ENCODE measurements around the gene HOXC5. TPM values are rescaled to one million over a fixed set of nuclear protein-coding genes. Genes with fewer than 3 reads are reported as not detected.

The HOXC5 gene
- total RNA-seq, 4 donors from 2014 or later, result 0.31 to 3.3 (median 1.3) TPM; not detected in 1

- Histone ChIP-seq H3K36me3 (no peaks in the 10 kb centered on the region), H3K27me3 (peaks cover 96% of the 10 kb centered on the region), H3K9me3 (peaks cover 0 to 4% (median 0%) of the 10 kb centered on the region in 3 donors), H3K4me1 (peaks cover 0 to 46% (median 6%) of the 10 kb centered on the region in 3 donors), H3K27ac (no peak overlapping the region), H3K4me3 (no peak overlapping the region)
- TF ChIP-seq POLR2AphosphoS5 (IDR thresholded peaks at IDR 0.05) (no peak), EP300 (IDR thresholded peaks at IDR 0.05) (no peak), POLR2A (IDR thresholded peaks at IDR 0.05) (no peak)
- TF ChIP-seq, protein P1, sequence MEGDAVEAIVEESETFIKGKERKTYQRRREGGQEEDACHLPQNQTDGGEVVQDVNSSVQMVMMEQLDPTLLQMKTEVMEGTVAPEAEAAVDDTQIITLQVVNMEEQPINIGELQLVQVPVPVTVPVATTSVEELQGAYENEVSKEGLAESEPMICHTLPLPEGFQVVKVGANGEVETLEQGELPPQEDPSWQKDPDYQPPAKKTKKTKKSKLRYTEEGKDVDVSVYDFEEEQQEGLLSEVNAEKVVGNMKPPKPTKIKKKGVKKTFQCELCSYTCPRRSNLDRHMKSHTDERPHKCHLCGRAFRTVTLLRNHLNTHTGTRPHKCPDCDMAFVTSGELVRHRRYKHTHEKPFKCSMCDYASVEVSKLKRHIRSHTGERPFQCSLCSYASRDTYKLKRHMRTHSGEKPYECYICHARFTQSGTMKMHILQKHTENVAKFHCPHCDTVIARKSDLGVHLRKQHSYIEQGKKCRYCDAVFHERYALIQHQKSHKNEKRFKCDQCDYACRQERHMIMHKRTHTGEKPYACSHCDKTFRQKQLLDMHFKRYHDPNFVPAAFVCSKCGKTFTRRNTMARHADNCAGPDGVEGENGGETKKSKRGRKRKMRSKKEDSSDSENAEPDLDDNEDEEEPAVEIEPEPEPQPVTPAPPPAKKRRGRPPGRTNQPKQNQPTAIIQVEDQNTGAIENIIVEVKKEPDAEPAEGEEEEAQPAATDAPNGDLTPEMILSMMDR (IDR thresholded peaks at IDR 0.05), result no peak
- ATAC-seq, result no peak
- 52 to 88% methylated on average over 7 to 23 of the region's 53 CpGs for WGBS, 2 donors (ENCODE audit: low coverage in 1 of 2)
Measured at GRCh38 chr12:54029529-54030441, 3.1 kb upstream of the HOXC5 start.

DNA sequence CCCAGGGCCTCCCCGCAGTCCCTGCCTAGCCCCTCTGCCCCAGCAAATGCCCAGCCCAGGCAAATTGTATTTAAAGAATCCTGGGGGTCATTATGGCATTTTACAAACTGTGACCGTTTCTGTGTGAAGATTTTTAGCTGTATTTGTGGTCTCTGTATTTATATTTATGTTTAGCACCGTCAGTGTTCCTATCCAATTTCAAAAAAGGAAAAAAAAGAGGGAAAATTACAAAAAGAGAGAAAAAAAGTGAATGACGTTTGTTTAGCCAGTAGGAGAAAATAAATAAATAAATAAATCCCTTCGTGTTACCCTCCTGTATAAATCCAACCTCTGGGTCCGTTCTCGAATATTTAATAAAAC, 2.4 kb upstream of the HOXC5 start:
- ATAC-seq, result no peak
- no peak for TF ChIP-seq EP300 (IDR thresholded peaks at IDR 0.05)
- no peak for TF ChIP-seq POLR2A (IDR thresholded peaks at IDR 0.05)
- TF ChIP-seq POLR2AphosphoS5 (IDR thresholded peaks at IDR 0.05), result no peak
- TF ChIP-seq, protein P1 (IDR thresholded peaks at IDR 0.05), result no peak
- Histone ChIP-seq H3K27me3 (peaks cover 93% of the 10 kb centered on the region), H3K4me3 (no peak overlapping the region), H3K9me3 (peaks cover 0 to 4% (median 0%) of the 10 kb centered on the region in 3 donors), H3K36me3 (no peaks in the 10 kb centered on the region), H3K27ac (peak overlapping the region in 1 of 4 donors; percentile 46), H3K4me1 (peaks cover 0 to 48% (median 6%) of the 10 kb centered on the region in 3 donors)
- 63 to 64% methylated on average over 6 of the region's 7 CpGs for WGBS, 2 donors (ENCODE audit: low coverage in 1 of 2)

GRCh38 chr12:54030889-54031471, 1.9 kb upstream of the HOXC5 start:
- peaks cover 0 to 48% (median 6%) of the 10 kb centered on the region in 3 donors for H3K4me1 ChIP-seq
- peaks cover 0 to 4% (median 0%) of the 10 kb centered on the region in 3 donors for H3K9me3 ChIP-seq
- peak overlapping the region in 2 of 4 donors; percentile 11 to 46 for H3K27ac ChIP-seq
- TF ChIP-seq POLR2A (IDR thresholded peaks at IDR 0.05) (no peak), EP300 (IDR thresholded peaks at IDR 0.05) (no peak), POLR2AphosphoS5 (IDR thresholded peaks at IDR 0.05) (no peak)
- TF ChIP-seq, protein P1 (IDR thresholded peaks at IDR 0.05), result no peak
- 56 to 59% methylated on average over 5 to 9 of the region's 46 CpGs for WGBS, 2 donors (ENCODE audit: low coverage in 1 of 2)
- H3K4me3 ChIP-seq, result peak overlapping the region in 1 of 2 donors; percentile 14
- H3K36me3 ChIP-seq, result no peaks in the 10 kb centered on the region
- no peak for ATAC-seq
- H3K27me3 ChIP-seq, result peaks cover 88% of the 10 kb centered on the region

DNA sequence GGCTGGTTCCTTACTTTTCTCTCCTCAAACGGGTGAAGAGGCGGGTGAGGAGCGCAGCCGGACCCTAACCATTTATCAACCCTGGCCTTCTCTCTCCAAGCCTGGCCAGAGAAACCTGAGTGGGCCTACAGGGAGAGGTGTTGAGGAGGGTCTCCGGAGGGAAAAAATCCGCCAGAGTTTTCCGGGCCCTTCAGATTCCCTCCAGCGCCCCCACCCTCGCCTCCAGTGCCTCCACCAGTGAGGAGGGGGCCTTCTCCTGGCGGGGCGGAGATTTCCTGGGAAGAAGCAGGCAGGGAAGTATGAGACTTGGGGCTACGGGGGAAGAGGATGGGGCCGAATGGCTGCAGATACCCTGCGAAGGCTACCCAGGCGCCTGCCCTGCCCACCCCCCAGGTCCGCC, 1.4 kb upstream of the HOXC5 start:
- peaks cover 83% of the 10 kb centered on the region for H3K27me3 ChIP-seq
- ATAC-seq, result no peak

More for the DNA sequence above, 1.4 kb upstream of the HOXC5 start:
- Histone ChIP-seq H3K4me1 (peaks cover 0 to 48% (median 6%) of the 10 kb centered on the region in 3 donors), H3K4me3 (peak overlapping the region in 1 of 2 donors; percentile 14), H3K36me3 (no peaks in the 10 kb centered on the region), H3K27ac (peak overlapping the region in 1 of 4 donors; percentile 46), H3K9me3 (peaks cover 0 to 4% (median 0%) of the 10 kb centered on the region in 3 donors)
- WGBS, 2 donors (ENCODE audit: low coverage in 1 of 2), result 94% methylated on average over 5 of the region's 16 CpGs; no CpG with 5 or more reads in 1 of the 2 donors
- TF ChIP-seq EP300 (IDR thresholded peaks at IDR 0.05) (no peak), POLR2AphosphoS5 (IDR thresholded peaks at IDR 0.05) (no peak), POLR2A (IDR thresholded peaks at IDR 0.05) (no peak)
- TF ChIP-seq, protein P1 (IDR thresholded peaks at IDR 0.05), result no peak
